NCI-H1105 (cell line): Measurements from ENCODE around the gene CLIP3.
A peak's percentile ranks its signal among the peaks of the same experiment; 100 is the strongest.
"Not testable (repeated sequence)": the region's sequence is repeated elsewhere in the genome, so short reads cannot be mapped to it uniquely, and the experiment has no call there.

Experiments used
- DNase-seq: peaks from one replicate; lab custom pipeline; 2025; lab: John Stamatoyannopoulos, UW

CLIP3 gene

DNA sequence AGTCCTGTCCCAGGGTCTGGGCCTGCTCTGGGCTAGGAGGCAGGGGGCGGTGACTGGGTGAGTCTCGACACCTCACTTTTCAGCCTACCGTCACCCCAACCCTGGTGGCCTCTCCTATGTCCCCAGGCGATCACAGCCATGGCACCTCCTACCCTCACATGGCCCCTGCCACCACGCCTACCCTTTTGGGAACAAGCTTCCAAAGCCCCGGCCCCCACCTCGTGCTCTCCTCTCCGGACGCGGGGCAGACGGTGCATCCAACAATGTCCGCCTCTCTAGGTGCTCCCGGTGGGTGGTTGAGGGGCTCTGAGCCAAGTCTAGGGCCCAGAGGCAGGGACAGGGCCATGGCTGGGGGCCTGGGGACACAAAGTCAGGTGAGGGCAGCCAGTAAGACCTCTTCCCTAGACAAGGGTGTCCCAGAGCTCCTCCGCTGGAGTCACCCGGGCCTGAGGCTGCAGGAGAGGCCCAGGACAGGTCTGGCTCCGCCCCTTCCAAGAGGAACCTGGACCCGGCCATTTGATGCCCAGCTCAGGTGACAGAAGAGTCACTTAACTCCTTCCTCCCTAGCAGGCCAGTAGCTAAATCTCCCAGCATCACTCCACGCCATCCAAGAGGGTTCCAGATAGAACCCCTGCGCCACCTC, 24.2 kb downstream of the CLIP3 start, which contains the start of gene SYNE4:
TSS of gene SYNE4 (minus strand) at position 478 of the 643 bp plus-strand sequence. CDS start at position 346, 132 bp downstream.
- DNase-seq = peak; percentile 17

DNA sequence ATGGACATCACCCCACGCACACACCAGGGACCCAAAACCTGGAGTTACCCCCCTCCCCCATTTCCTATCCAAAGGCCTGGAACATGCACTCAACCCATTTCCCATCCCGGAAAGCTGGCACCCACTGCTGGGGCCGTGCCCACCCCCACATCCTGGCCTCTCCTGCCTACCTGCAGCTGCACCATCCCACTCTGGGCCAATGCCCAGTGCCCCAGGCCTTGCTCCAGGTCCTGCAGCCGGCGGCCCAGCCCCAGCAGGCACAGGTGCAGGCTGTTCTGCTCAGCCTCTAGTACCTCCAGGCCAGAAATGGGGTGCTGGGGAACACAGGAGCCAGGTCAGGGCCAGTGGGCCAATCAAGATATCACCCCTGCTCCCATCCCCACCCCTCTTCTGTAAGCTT, 25.7 kb downstream of the CLIP3 start:
- no peak for DNase-seq

DNA sequence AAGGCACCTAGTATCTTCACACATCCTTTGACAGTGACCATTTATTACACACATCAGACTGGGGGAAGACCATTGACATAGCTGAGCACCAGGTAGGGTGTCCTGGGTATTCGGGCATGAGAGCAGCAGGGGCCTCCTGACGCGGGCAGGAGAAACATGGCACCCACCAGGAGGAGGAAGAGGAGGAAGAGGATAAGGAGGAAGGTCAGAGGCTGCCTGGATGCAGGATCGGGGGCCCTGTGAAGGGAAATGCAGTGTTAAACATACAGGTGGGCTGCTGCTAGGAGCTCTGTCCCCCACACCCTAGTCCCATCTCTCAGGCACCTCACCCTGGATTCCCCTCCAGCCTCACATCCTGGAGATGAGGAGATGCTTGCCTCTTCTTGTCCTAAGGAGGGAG, 29.4 kb downstream of the CLIP3 start:
- DNase-seq = no peak

DNA sequence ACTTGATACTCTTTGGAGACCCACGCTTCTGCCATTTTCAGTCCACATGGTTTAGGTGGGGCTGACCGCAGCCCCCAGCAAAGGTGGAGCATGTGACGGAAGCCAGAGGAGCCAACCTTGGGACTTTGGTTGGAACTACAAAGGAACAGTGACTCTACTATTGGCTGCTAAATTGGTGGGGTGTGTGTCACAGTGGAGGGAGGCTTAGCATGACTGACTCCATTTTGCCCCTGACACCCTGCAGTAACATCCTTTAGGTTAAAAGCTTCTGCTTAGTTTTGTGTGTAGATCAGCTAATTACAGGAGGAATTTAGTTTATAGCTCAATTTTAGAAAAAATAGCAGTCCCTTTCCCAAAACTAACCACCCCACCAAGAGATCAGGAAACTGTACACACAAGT, 31.1 kb downstream of the CLIP3 start:
- DNase-seq = no peak

DNA sequence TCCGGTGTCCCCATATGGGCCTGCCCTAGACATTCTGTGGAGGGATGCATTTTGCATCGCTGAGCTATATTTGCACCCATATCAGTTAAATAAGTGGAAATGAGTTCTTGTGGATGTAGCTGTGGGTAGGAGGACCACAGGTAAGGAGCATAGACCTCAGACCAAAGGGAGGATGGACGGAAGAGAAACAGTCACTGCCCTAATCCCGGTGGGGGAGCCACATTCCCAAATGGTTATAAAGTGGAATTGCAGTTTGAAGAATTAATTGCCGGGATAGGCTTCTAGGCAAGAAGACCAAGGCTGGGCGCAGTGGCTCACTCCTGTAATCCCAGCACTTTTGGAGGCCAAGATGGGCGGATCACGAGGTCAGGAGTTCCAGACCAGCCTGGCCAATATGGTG, 35.9 kb downstream of the CLIP3 start:
- DNase-seq = no peak

DNA sequence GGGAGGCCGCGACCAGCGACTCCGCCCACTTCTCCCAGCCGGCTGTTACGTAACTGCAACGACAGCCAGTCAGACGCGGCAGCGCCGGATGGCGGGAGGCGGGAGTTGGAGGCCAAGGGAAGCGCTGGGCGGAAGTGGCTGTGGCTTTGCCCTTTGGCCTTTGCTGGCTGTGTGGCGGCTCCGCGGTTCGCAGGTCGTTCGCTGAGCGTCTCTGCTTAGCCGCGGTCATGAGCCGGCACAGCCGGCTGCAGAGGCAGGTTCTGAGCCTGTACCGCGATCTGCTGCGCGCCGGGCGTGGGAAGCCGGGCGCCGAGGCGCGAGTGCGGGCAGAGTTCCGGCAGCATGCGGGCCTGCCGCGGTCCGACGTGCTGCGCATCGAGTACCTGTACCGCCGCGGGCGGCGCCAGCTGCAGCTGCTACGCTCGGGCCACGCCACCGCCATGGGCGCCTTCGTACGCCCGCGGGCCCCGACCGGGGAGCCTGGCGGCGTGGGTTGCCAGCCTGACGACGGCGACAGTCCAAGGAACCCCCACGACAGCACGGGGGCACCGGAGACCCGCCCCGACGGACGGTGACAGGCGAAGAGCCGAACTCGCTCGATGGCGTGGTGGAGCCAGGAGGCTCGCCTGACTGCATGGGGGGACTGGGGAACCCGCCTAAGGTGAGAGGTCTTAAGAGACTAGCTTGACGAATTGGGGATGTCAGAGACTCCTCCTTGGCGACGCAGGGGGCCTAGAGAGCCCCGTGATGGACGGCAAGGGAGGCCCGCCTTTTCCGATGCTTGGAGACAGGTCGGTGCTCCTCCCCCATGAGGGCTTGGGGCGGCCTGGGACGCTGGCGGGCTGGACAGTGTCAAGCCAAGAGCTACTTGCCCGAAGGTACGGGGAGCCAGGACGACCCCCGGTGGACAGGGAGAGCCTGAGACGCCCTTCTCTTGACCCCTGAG, 37.4 kb downstream of the CLIP3 start, which contains the start of gene SDHAF1:
TSS of gene SDHAF1 (plus strand) at position 141 of the 946 bp plus-strand sequence. CDS start at position 228, 87 bp downstream.
- peak; percentile 92 for DNase-seq

DNA sequence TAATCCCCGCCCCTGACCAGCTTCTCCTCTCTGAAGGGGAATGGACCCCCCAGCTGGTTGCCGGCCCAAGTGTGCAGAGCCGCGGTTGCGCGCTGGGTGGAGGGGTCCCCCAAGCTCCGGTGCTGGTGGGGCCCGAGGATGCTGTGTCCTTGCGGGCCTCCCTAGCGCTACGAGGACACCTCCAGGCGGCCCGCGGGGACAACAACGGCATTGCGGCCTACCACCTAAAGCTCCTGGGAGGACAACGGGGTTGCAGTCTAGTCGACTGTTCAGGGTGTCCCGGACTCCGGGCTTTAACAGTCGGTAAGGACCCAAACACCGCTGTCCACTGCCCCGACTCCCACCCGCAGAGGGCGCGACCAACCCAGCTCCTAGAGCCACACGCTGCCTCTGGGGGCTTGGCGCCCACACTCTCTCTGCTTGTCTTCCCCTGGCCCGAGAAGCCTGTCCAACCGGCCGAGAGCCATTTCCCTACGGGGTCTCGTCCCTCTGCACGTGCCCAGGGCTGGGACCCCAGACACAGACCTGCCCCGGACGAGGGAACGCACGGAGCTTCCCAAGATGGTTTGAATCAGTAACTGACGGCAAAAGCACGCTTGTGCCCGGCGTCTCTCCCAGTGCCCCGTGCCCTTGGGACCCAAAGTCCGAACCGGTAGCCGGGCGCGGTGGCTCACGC, 38.6 kb downstream of the CLIP3 start:
- no peak for DNase-seq

DNA sequence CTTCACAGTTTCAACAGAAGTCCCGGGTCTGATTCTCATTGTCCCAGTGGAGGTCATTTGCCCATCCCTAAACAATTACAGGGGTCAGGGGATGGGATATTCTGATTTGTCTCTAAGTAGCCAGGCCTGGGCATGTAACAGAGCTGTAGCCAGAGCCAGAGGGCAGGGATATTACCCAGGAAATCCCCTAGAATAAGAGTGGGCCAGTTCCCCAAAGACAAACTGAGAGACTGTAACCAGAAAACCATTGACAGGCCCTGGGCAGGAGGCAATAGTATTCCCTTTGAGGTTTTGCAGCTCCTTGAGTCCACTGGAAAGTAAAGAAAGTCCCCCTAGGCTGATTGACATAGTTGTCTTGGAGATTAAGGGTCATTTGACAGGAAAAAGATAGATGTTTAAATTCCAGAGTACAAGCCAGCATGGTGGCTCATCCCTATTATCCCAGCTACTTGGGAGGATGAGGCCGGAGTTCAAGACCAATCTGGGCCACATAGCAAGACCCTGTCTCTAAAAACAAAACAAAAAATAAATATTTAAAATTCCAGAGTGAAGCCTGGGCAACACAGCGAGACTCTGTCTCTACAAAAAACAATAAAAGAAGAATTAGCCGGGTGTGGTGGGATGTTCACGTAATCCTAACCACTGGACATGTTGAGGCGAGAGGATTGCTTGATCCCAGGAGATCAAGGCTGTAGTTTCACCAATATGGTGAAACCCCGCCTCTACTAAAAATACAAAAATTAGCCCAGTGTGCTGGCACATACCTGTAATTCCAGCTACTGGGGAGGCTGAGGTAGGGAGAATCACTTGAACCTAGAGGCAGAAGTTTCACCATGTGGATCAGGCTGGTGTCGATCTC, 39.5 kb downstream of the CLIP3 start:
- DNase-seq = no peak

DNA sequence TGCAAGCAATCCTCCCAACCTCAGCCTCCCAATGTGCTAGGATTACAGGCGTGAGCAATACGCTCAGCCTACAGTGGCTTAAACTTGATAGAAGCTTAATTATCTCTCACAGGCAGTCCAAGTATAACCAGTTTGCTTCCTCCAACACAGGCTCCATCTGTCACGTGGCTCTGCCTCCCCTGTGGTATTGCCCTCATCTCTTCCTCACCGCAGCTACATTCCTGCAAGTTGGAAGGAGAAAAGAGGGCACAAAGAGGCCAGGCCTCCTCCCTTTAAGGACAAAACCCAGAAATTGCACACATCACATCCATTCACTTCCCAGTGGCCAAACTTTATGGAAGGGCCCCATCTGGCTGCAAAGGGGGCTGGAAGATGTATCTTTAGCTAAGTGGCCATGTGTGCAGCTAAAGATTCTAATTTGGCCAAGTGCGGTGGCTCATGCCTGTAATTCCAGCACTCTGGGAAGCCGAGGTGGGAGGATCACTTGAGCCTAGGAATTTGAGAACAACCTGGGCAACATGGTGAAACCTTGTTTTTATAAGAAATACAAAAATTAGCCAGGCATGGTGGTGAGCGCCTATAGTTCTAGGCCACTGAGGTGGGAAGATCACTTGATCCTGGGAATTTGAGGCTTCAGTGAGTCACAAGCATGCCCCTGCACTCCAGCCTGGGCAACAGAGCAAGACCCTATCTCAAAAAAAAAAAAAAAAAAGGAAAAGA, 40.8 kb downstream of the CLIP3 start:
- DNase-seq = no peak

DNA sequence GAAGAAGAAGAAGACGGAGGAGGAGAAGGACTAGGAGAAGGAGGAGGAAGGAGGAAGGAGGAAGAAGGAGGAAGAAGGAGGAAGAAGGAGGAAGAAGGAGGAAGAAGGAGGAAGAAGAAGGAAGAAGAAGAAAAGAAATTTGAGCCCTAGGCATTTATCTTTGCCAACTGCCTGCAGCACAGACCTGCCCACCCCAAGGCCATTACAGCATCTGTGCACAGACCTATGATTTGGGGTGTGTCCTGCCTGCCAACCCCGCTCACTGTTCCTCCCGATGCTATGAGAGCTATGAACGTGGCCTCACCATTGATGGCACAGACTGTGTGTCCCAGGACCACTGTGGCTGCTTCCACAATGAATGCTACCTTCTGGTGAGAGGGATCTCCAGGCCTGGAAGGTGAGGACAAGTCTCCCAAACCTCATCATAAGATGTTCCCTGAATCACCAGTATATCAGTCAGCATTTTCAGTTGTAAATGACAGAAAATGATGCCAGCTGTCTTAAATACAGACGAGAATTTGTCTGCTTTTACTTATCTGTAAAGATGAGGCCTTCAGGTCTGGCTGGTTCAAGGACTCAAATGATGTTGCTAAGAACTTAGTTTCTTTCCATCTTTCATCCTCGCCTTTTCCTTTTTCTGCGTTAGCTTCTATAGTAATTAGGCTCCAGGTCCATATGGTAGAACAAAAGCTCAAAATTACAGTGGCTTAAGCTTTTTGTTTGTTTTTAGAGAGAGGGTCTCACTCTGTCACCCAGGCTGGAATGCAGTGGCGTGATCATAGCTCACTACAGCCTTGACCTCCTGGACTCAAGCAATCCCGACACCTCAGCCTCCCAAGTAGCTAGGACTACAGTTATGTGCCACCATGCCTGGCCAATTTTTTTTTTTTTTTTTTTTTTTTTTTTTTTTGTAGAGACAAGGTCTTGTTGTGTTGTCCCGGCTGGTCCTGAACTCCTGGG, 41.6 kb downstream of the CLIP3 start:
- no peak for DNase-seq

DNA sequence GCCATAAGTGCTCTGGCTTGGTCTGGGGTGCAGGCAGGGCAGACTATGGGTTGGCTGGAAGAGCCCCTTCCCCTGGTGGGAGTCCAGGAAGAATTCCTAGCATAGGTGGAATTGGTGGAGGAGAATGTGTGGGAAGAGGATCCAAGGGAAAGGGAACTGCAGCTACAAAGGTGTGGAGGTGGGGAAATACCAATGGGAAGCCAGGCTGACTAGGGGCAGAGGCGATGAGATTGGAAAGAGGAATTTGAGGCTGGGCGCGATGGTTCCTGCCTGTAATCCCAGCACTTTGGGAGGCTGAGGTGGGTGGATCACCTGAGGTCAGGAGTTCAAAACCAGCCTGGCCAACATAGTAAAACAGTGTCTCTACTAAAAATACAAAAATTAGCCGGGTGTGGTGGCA, 42.5 kb downstream of the CLIP3 start:
- no peak for DNase-seq

DNA sequence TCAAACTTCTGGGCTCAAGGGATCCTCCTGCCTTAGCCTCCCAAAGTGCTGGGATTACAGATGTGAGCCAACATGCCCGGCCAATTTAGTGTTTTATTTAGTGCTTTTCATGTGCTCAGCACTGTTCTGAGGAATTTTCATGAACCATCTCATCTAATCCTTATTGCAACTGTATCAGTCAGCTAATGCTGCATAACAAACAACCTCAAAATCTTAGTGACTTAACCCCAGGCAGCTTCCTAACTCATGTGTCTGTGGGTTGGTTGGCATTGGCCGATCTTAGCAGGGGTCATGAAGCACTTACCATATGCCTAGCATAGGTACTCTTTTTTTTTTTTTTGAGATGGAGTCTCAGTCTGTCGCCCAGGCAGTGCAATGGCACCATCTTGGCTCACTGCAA, 43.8 kb downstream of the CLIP3 start:
- DNase-seq = no peak

DNA sequence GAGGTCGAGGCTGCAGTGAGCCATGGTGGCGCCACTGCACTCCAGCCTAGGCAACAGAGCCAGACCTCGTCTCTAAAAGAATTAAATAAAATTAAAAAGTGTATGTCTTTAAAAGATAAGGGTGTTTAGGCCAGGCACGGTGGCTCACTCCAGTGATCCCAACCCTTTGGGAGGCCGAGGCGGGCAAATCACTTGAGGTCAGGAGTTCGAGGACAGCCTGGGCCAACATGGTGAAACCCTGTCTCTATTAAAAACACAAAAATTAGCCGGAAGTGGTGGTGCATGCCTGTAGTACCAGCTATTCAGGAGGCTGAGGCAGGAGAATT, 45.1 kb downstream of the CLIP3 start:
- DNase-seq = no peak

DNA sequence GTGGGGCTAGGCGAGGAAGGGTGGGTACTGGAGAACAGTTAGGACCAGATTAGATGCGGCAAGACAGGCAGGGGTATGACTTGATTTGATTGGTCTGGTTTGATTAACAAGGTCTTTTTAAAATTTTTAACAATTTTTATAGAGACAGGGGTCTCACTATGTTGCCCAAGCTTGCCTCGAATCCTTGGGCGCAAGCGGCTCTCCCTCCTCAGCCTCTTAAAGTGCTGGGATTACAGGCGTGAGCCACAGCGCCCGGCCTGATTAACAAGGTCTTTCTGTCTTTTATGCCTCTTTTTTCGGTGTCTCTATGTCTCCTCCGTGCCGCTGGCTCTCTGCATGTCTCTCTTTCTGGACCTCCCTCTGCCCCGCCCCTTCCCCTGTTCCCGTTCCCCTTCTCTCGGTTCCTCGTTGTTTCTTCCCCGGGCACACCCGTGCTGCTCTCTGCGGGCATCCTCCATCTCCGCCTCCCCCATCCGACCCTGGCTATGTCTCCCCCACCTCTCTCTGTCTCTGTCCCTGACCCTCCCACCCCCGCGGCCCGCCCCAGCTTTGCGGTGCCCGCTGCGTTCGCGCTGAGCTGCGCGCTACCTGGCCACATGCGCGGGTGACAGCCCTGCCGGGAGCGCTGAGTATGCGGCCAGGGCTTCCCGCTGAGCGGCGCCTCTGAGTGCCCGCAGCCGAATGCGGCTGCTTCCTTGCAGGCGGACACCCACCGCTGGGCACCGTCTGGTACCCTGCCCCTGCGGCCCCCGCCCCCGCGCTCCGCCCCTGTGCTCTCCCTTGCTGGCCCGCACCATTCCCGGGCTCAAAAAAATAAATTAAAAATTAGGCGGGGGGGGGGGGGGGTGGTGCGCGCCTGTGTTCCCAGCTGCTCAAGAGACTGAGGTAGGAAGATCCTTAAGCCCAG, 45.8 kb downstream of the CLIP3 start:
- DNase-seq = peak; percentile 43

DNA sequence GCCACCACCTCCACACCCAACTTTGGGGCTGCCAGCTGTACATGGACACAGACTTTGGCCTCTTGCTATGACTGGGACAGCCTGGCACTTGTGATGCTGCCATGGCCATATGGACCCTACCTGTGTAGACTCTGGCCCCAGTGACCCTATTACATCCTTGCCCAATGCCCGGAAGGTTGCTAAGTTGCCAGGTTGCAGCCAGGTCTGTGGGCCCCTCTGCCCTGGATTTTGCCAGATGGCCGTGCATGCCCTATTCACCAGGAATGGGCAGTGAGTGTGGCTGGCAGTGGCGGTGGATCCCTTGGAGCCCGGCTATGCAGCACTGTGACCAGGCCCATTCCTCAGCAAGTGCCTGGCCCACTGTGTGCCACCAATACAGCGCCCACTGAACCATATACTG, 46.6 kb downstream of the CLIP3 start:
- DNase-seq = no peak

DNA sequence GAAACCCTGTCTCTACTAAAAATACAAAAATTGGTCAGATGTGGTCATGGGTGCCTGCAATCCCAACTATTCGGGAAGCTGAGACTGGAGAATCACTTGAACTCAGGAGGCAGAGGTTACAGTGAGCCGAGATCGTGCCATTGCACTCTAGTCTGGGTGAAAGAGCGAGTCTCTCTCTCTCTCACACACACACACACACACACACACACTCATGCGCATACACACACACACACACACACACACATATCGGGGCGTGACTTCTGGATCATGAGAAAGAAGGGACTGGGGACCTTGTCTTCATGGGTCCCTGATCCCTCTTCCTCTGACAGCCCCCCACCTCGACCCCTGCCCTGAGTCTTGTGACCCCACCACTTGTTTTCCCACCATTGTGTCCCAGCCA, 49.5 kb downstream of the CLIP3 start:
- DNase-seq = no peak

DNA sequence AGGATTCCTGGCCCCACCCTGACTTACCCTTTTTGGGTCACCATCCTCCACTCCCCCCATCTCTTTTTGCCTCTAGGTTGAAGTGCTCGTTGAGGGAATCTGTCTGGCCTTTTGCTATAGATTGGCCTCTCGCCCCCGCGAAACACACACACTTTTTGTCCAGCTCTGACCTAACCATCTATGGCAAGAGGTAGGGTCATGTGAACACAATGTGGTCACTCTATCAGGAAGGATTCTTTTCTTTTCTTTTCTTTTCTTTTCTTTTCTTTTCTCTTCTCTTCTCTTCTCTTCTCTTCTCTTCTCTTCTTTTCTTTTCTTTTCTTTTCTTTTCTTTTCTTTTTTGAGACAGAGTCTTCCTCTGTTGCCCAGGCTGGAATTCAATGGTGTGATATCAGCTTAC, 51.7 kb downstream of the CLIP3 start:
- DNase-seq = not testable (repeated sequence)

DNA sequence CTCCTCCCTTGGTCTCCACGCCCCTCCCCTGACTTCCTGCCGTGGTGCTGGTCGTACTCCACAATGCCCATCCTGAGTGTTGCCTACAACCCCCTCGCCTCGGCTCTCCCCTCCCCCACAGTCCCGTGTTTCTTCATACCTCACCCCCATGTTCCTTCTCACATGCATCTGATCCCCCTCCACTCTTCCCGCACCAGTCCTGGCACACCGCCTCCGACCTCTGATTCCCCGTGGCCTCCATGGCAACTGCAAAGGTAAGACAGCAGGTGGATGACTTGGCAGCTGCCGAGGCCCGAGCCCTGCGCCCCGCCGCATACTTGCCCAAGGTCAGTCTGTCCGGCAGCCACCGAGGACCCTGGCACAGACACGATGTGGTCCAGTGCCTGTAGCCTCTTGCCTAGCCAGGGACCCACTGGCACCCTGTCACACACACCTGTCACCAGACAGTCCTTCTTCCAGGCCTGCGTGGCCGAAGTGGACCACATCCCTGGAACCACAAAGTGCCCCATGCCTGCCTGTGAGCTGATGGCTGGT, 53.8 kb downstream of the CLIP3 start:
- DNase-seq = no peak

DNA sequence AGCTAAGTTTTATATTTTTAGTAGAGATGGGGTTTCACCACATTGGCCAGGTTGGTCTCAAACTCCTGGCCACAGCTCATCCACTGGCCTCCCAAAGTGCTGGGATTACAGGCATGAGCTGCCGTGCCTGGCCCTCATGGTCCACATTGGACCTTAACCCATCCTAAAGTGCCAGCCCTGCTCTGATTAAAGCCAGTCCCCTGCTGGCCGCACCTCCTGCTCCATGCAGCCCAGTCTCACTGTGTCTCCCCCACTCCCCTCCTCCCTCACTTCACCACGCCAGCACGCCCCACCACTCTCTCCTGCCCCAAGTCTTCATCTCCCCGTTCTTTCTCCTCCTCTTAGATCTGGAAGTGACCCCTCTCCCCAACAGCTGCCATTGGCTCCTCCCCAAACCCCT, 54.4 kb downstream of the CLIP3 start:
- no peak for DNase-seq
